Peyer's patch (tissue), 4 donors: ENCODE data around the gene TBL1XR1.

Experiments
- CTCF ChIP-seq, 6 experiments: fragments of 450-650 bp in 4 of 6; fragments of 200-600 bp in 2 of 6; sonication (generic) in 1 of 6; IDR thresholded peaks; one replicate each; pipeline ENCODE4 v1.5.1; 2017 to 2019; ENCODE audit warnings: antibody characterized with exemption in 6 of 6, mild to moderate bottlenecking in 3 of 6, moderate library complexity in 1 of 6
- POLR2A ChIP-seq, 2 donors: fragments of 450-650 bp; IDR thresholded peaks; one replicate each; pipeline ENCODE4 v1.5.1; 2017; ENCODE audit warnings: antibody characterized with exemption in 2 of 2, mild to moderate bottlenecking in 2 of 2, moderate library complexity in 2 of 2

- TF ChIP-seq CTCF (IDR thresholded peaks at IDR 0.05), result no peak
- no peak for TF ChIP-seq POLR2A (IDR thresholded peaks at IDR 0.05)
Observed at GRCh38 chr3:177157492-177157891, 39.8 kb downstream of the TBL1XR1 start.
